ENCODE data around the gene ERLEC1. TPM values are rescaled to one million over a fixed set of nuclear protein-coding genes. Genes with fewer than 3 reads are reported as not detected.

Gene ERLEC1, protein sequence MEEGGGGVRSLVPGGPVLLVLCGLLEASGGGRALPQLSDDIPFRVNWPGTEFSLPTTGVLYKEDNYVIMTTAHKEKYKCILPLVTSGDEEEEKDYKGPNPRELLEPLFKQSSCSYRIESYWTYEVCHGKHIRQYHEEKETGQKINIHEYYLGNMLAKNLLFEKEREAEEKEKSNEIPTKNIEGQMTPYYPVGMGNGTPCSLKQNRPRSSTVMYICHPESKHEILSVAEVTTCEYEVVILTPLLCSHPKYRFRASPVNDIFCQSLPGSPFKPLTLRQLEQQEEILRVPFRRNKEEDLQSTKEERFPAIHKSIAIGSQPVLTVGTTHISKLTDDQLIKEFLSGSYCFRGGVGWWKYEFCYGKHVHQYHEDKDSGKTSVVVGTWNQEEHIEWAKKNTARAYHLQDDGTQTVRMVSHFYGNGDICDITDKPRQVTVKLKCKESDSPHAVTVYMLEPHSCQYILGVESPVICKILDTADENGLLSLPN
- 84.5 TPM for total RNA-seq

- H3K4me1 ChIP-seq = peaks cover 57% of the 10 kb centered on the region
- no peaks in the 10 kb centered on the region for H3K9me3 ChIP-seq
- peak; percentile 87 to 89 for TF ChIP-seq POLR2AphosphoS5 (IDR thresholded peaks at IDR 0.05; ENCODE audit: insufficient read depth in 1 of 2, low read depth in 1 of 2)
- TF ChIP-seq, protein P1, sequence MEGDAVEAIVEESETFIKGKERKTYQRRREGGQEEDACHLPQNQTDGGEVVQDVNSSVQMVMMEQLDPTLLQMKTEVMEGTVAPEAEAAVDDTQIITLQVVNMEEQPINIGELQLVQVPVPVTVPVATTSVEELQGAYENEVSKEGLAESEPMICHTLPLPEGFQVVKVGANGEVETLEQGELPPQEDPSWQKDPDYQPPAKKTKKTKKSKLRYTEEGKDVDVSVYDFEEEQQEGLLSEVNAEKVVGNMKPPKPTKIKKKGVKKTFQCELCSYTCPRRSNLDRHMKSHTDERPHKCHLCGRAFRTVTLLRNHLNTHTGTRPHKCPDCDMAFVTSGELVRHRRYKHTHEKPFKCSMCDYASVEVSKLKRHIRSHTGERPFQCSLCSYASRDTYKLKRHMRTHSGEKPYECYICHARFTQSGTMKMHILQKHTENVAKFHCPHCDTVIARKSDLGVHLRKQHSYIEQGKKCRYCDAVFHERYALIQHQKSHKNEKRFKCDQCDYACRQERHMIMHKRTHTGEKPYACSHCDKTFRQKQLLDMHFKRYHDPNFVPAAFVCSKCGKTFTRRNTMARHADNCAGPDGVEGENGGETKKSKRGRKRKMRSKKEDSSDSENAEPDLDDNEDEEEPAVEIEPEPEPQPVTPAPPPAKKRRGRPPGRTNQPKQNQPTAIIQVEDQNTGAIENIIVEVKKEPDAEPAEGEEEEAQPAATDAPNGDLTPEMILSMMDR (IDR thresholded peaks at IDR 0.05) = no peak
- TF ChIP-seq POLR2A (IDR thresholded peaks at IDR 0.05) = peak in 1 of 2 donors; percentile 21
- intact Hi-C loops (cut with DNase I) = no loop called here
- peak within 1 kb of the TSS; percentile 83 to 95 for H3K4me3 ChIP-seq
- no peaks in the 10 kb centered on the region for H3K27me3 ChIP-seq
- peak within 1 kb of the TSS; percentile 82 for H3K27ac ChIP-seq
- peak in 1 of 2 donors; percentile 89 for DNase-seq (ENCODE audit: extremely low spot score in 2 of 2)
- H3K36me3 ChIP-seq = no peaks in the 10 kb centered on the region
Observed at GRCh38 chr2:53786705-53787613, at the start of gene ERLEC1, which contains the start of gene ASB3. Gene ERLEC1 (plus strand): TSS chr2:53787044. CDS start chr2:53787211, 167 bp downstream. Gene ASB3 (minus strand): TSS chr2:53786953. CDS start chr2:53765572, 21,381 bp downstream.

DNA sequence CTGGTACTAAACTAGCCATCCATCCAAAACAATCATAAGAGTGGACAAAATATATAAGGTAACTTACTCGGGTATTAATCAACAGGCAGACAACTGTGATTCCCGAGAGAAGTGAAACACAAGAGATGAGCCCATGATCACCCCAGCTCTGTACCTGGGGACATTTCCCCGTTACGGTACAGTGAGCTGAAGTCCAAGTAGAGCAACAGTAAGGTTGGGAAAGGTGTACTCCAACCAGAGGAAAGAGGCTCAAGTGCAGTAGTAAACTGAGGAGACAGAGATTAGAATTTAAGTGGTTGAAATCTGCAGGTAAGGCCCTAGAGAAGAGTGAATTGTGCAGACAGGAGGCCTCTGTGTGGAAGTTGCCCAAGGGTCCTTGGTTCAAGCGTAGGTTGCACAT lies 49.8 kb upstream of the ERLEC1 start:
- Histone ChIP-seq H3K4me3 (no peak overlapping the region), H3K36me3 (no peaks in the 10 kb centered on the region), H3K4me1 (no peaks in the 10 kb centered on the region), H3K9me3 (no peaks in the 10 kb centered on the region), H3K27me3 (no peaks in the 10 kb centered on the region), H3K27ac (no peak overlapping the region)
- TF ChIP-seq POLR2AphosphoS5 (IDR thresholded peaks at IDR 0.05; ENCODE audit: insufficient read depth in 1 of 2, low read depth in 1 of 2) (no peak), POLR2A (IDR thresholded peaks at IDR 0.05) (no peak)
- TF ChIP-seq, protein P1 (IDR thresholded peaks at IDR 0.05) = no peak
- DNase-seq (ENCODE audit: extremely low spot score in 2 of 2) = no peak
- intact Hi-C loops (cut with DNase I) = no loop called here

GRCh38 chr2:53739032-53739431 lies 47.8 kb upstream of the ERLEC1 start:
- no peaks in the 10 kb centered on the region for H3K9me3 ChIP-seq
- DNase-seq (ENCODE audit: extremely low spot score in 2 of 2) = no peak
- no peaks in the 10 kb centered on the region for H3K27me3 ChIP-seq
- H3K4me1 ChIP-seq = no peaks in the 10 kb centered on the region
- H3K36me3 ChIP-seq = no peaks in the 10 kb centered on the region
- H3K27ac ChIP-seq = no peak overlapping the region
- TF ChIP-seq, protein P1 (IDR thresholded peaks at IDR 0.05) = no peak
- TF ChIP-seq POLR2AphosphoS5 (IDR thresholded peaks at IDR 0.05; ENCODE audit: insufficient read depth in 1 of 2, low read depth in 1 of 2) = no peak
- intact Hi-C loops (cut with DNase I) = no loop called here
- H3K4me3 ChIP-seq = no peak overlapping the region

- DNase-seq (ENCODE audit: extremely low spot score in 2 of 2) = no peak
- no peaks in the 10 kb centered on the region for H3K36me3 ChIP-seq
- H3K9me3 ChIP-seq = no peaks in the 10 kb centered on the region
- H3K27me3 ChIP-seq = no peaks in the 10 kb centered on the region
- no peak overlapping the region for H3K27ac ChIP-seq
- H3K4me3 ChIP-seq = no peak overlapping the region
- no peaks in the 10 kb centered on the region for H3K4me1 ChIP-seq
- TF ChIP-seq POLR2AphosphoS5 (IDR thresholded peaks at IDR 0.05; ENCODE audit: insufficient read depth in 1 of 2, low read depth in 1 of 2) (no peak), POLR2A (IDR thresholded peaks at IDR 0.05) (no peak)
- TF ChIP-seq, protein P1 (IDR thresholded peaks at IDR 0.05) = no peak
- intact Hi-C loops (cut with DNase I) = no loop called here
Observed at GRCh38 chr2:53740170-53740569, 46.7 kb upstream of the ERLEC1 start.

All from vagina (tissue), 2 donors.